Trophoblast cell (in vitro differentiated cells and primary cell): ENCODE data around the gene COPG2.

ENCODE experiments used
- DNase-seq, 2 donors: peaks; one replicate each; pipeline ENCODE4 v3.0.0-alpha.2; 2016
- H2AFZ ChIP-seq: 2 replicates; pipeline ENCODE4 v1.6.1; 2013; ENCODE audit warnings: low read length, moderate library complexity, mild to moderate bottlenecking; ENCODE audit not compliant: insufficient read depth, poor library complexity
- H2AK5ac ChIP-seq: 2 replicates; pipeline ENCODE4 v1.6.1; 2013; ENCODE audit warnings: mild to moderate bottlenecking, low read length
- H2BK120ac ChIP-seq: 2 replicates; pipeline ENCODE4 v1.6.1; 2013; ENCODE audit warnings: low read length, mild to moderate bottlenecking, moderate library complexity; ENCODE audit not compliant: insufficient read depth, poor library complexity
- H2BK12ac ChIP-seq: 2 replicates; pipeline ENCODE4 v1.6.1; 2013; ENCODE audit warnings: mild to moderate bottlenecking, low read length, moderate library complexity
- H2BK5ac ChIP-seq: 2 replicates; pipeline ENCODE4 v1.6.1; 2013; ENCODE audit warnings: low read length, low read depth, moderate library complexity, mild to moderate bottlenecking; ENCODE audit not compliant: poor library complexity
- H3K14ac ChIP-seq: 2 replicates; pipeline ENCODE4 v1.6.1; 2013; ENCODE audit warnings: mild to moderate bottlenecking, low read length
- H3K18ac ChIP-seq: 2 replicates; pipeline ENCODE4 v1.6.1; 2013; ENCODE audit warnings: mild to moderate bottlenecking, low read length
- H3K23ac ChIP-seq: 2 replicates; pipeline ENCODE4 v1.6.1; 2013; ENCODE audit warnings: low read length
- H3K27ac ChIP-seq: 2 replicates; pipeline ENCODE4 v1.5.1; 2013; ENCODE audit warnings: low read depth, mild to moderate bottlenecking, inconsistent platforms, low read length, moderate library complexity
- H3K27me3 ChIP-seq: 2 replicates; pipeline ENCODE4 v1.6.1; 2013; ENCODE audit warnings: inconsistent platforms, mild to moderate bottlenecking, low read length, moderate library complexity; ENCODE audit not compliant: insufficient read depth
- H3K36me3 ChIP-seq, 2 experiments: 1 replicate in 1 of 2; 2 replicates in 1 of 2; pipeline ENCODE4 v1.6.1; 2013; ENCODE audit warnings: low read length in 2 of 2, mild to moderate bottlenecking in 2 of 2, moderate library complexity in 1 of 2; ENCODE audit not compliant: insufficient read depth in 2 of 2, control insufficient read depth in 1 of 2
- H3K4ac ChIP-seq: 2 replicates; pipeline ENCODE4 v1.6.1; 2013; ENCODE audit warnings: low read depth, mild to moderate bottlenecking, low read length, moderate library complexity
- H3K4me1 ChIP-seq, 2 experiments: 1 replicate in 1 of 2; 2 replicates in 1 of 2; pipeline ENCODE4 v1.6.1; 2013; ENCODE audit warnings: low read length in 2 of 2, mild to moderate bottlenecking in 2 of 2, moderate library complexity in 1 of 2; ENCODE audit not compliant: insufficient read depth in 2 of 2, control insufficient read depth in 1 of 2
- H3K4me2 ChIP-seq: 2 replicates; pipeline ENCODE4 v1.6.1; 2013; ENCODE audit warnings: inconsistent platforms, mild to moderate bottlenecking, low read length, moderate library complexity
- H3K4me3 ChIP-seq: 2 replicates; pipeline ENCODE4 v1.5.1; 2013; ENCODE audit warnings: mild to moderate bottlenecking, low read depth, low read length, inconsistent platforms
- H3K79me1 ChIP-seq: one replicate; pipeline ENCODE4 v1.6.1; 2013; ENCODE audit warnings: low read length
- H3K79me2 ChIP-seq: 2 replicates; pipeline ENCODE4 v1.6.1; 2013; ENCODE audit warnings: low read length, mild to moderate bottlenecking; ENCODE audit not compliant: control insufficient read depth, insufficient read depth, poor library complexity
- H3K9ac ChIP-seq: 2 replicates; pipeline ENCODE4 v1.6.1; 2013; ENCODE audit warnings: mild to moderate bottlenecking, low read length
- H3K9me3 ChIP-seq: 2 replicates; pipeline ENCODE4 v1.6.1; 2013; ENCODE audit warnings: low read depth, mild to moderate bottlenecking, control low read depth, inconsistent platforms, low read length; ENCODE audit not compliant: insufficient read depth
- H4K12ac ChIP-seq: 2 replicates; pipeline ENCODE4 v1.6.1; 2013; ENCODE audit warnings: low read depth, mild to moderate bottlenecking, low read length, moderate library complexity
- H4K8ac ChIP-seq: 2 replicates; pipeline ENCODE4 v1.6.1; 2013; ENCODE audit warnings: low read depth, mild to moderate bottlenecking, low read length, moderate library complexity
- H4K91ac ChIP-seq: one replicate; pipeline ENCODE4 v1.6.1; 2013; ENCODE audit warnings: low read depth, mild to moderate bottlenecking, low read length, moderate library complexity
- WGBS: extraction: QIAGEN DNeasy Blood & Tissue Kit; methylation state at CpG from one replicate; pipeline ENCODE4 v1.1.7; 2013; ENCODE audit warnings: missing lambda C conversion rate; ENCODE audit not compliant: insufficient read length, insufficient coverage; ENCODE audit errors: extremely low coverage; 5-methylcytosine and 5-hydroxymethylcytosine counted together

Gene COPG2

GRCh38 chr7:130683026-130683425 is 14.5 kb upstream of the COPG2 start:
- Histone ChIP-seq H3K4ac (no peak overlapping the region), H3K36me3 (no peaks in the 10 kb centered on the region), H3K4me2 (no peak overlapping the region), H3K4me1 (no peaks in the 10 kb centered on the region), H3K14ac (no peak overlapping the region), H2AFZ (no peak overlapping the region), H2BK5ac (no peak overlapping the region), H4K8ac (no peak overlapping the region), H3K9me3 (no peaks in the 10 kb centered on the region), H3K18ac (no peak overlapping the region), H2BK12ac (no peak overlapping the region), H3K79me1 (no peaks in the 10 kb centered on the region), H2AK5ac (no peak overlapping the region), H3K4me3 (no peak overlapping the region), H3K27ac (no peak overlapping the region), H3K27me3 (no peaks in the 10 kb centered on the region), H2BK120ac (no peak overlapping the region), H4K12ac (no peak overlapping the region), H4K91ac (no peak overlapping the region), H3K79me2 (no peaks in the 10 kb centered on the region), H3K9ac (no peak overlapping the region), H3K23ac (no peak overlapping the region)
- DNase-seq, result no peak
- no CpG with 5 or more reads among the region's 2 CpGs for whole genome bisulfite sequencing

- H4K8ac ChIP-seq, result no peak overlapping the region
- no peaks in the 10 kb centered on the region for H3K79me1 ChIP-seq
- no peak overlapping the region for H3K4ac ChIP-seq
- H4K91ac ChIP-seq, result no peak overlapping the region
- H3K27me3 ChIP-seq, result no peaks in the 10 kb centered on the region
- DNase-seq, result no peak
- no peak overlapping the region for H2AFZ ChIP-seq
- H3K9me3 ChIP-seq, result no peaks in the 10 kb centered on the region
- no peak overlapping the region for H2BK12ac ChIP-seq
- H3K4me2 ChIP-seq, result no peak overlapping the region
- no peaks in the 10 kb centered on the region for H3K79me2 ChIP-seq
- no peak overlapping the region for H2BK5ac ChIP-seq
- no peak overlapping the region for H3K18ac ChIP-seq
- no peak overlapping the region for H3K27ac ChIP-seq
- H4K12ac ChIP-seq, result no peak overlapping the region
- H3K4me3 ChIP-seq, result no peak overlapping the region
- no peak overlapping the region for H3K23ac ChIP-seq
- WGBS, result no CpG with 5 or more reads among the region's 2 CpGs
- H3K14ac ChIP-seq, result no peak overlapping the region
- H2AK5ac ChIP-seq, result no peak overlapping the region
- H2BK120ac ChIP-seq, result no peak overlapping the region
- H3K36me3 ChIP-seq, result no peaks in the 10 kb centered on the region
- H3K9ac ChIP-seq, result no peak overlapping the region
- no peaks in the 10 kb centered on the region for H3K4me1 ChIP-seq
These were observed 5.9 kb upstream of the COPG2 start for GRCh38 chr7:130674456-130674855.

GRCh38 chr7:130673066-130673465 is 4.5 kb upstream of the COPG2 start:
- Histone ChIP-seq H3K79me2 (peaks cover 3% of the 10 kb centered on the region), H2AFZ (no peak overlapping the region), H3K4me1 (no peaks in the 10 kb centered on the region), H2BK5ac (no peak overlapping the region), H3K27me3 (no peaks in the 10 kb centered on the region), H3K9me3 (no peaks in the 10 kb centered on the region), H2AK5ac (no peak overlapping the region), H3K27ac (no peak overlapping the region), H4K8ac (no peak overlapping the region), H3K4ac (no peak overlapping the region), H4K12ac (no peak overlapping the region), H3K9ac (no peak overlapping the region), H2BK12ac (no peak overlapping the region), H3K4me2 (no peak overlapping the region), H4K91ac (no peak overlapping the region), H2BK120ac (no peak overlapping the region), H3K4me3 (no peak overlapping the region), H3K23ac (no peak overlapping the region), H3K14ac (no peak overlapping the region), H3K18ac (no peak overlapping the region), H3K79me1 (peaks cover 8% of the 10 kb centered on the region), H3K36me3 (no peaks in the 10 kb centered on the region)
- peak in 1 of 2 donors; percentile 50 for DNase-seq

GRCh38 chr7:130672146-130672545 is 3.6 kb upstream of the COPG2 start:
- H4K12ac ChIP-seq, result no peak overlapping the region
- no peak overlapping the region for H3K18ac ChIP-seq
- WGBS, result no CpG with 5 or more reads among the region's 4 CpGs
- no peak overlapping the region for H2AK5ac ChIP-seq
- no peak overlapping the region for H2BK12ac ChIP-seq
- no peak overlapping the region for H3K14ac ChIP-seq
- H3K4me2 ChIP-seq, result no peak overlapping the region
- no peaks in the 10 kb centered on the region for H3K27me3 ChIP-seq
- no peak overlapping the region for H4K91ac ChIP-seq
- H3K27ac ChIP-seq, result no peak overlapping the region
- no peak overlapping the region for H3K4ac ChIP-seq
- no peak overlapping the region for H3K9ac ChIP-seq
- H4K8ac ChIP-seq, result no peak overlapping the region
- no peak overlapping the region for H2BK120ac ChIP-seq
- no peak overlapping the region for H3K23ac ChIP-seq
- no peaks in the 10 kb centered on the region for H3K36me3 ChIP-seq
- H2AFZ ChIP-seq, result no peak overlapping the region
- H3K4me3 ChIP-seq, result no peak overlapping the region
- no peak for DNase-seq
- peaks cover 5% of the 10 kb centered on the region for H3K79me2 ChIP-seq
- H3K4me1 ChIP-seq, result peaks cover 0 to 2% of the 10 kb centered on the region in 2 experiments
- H2BK5ac ChIP-seq, result no peak overlapping the region
- no peaks in the 10 kb centered on the region for H3K9me3 ChIP-seq
- H3K79me1 ChIP-seq, result peaks cover 9% of the 10 kb centered on the region
